HEK293T (cell line): ENCODE measurements around the gene PARP8.

Experiments
- ARNT ChIP-seq: fragments of 450-650 bp; IDR thresholded peaks from 2 replicates; pipeline ENCODE4 v1.6.1; 2017; ENCODE audit warnings: mild to moderate bottlenecking
- FOXA1 ChIP-seq: fragments of 450-650 bp; IDR thresholded peaks from 2 replicates; pipeline ENCODE4 v1.6.1; 2016; ENCODE audit warnings: mild to moderate bottlenecking
- FOXK2 ChIP-seq: fragments of 450-650 bp; IDR thresholded peaks from 2 replicates; pipeline ENCODE4 v1.6.1; 2016; ENCODE audit warnings: mild to moderate bottlenecking
- LEF1 ChIP-seq: fragments of 450-650 bp; IDR thresholded peaks from 2 replicates; pipeline ENCODE4 v1.6.1; 2017; ENCODE audit warnings: mild to moderate bottlenecking, borderline replicate concordance
- NFRKB ChIP-seq: fragments of 450-650 bp; IDR thresholded peaks from 2 replicates; pipeline ENCODE4 v1.6.1; 2016; ENCODE audit warnings: mild to moderate bottlenecking, moderate library complexity
- ZNF384 ChIP-seq: fragments of 450-650 bp; IDR thresholded peaks from 2 replicates; pipeline ENCODE4 v1.6.1; 2016

DNA sequence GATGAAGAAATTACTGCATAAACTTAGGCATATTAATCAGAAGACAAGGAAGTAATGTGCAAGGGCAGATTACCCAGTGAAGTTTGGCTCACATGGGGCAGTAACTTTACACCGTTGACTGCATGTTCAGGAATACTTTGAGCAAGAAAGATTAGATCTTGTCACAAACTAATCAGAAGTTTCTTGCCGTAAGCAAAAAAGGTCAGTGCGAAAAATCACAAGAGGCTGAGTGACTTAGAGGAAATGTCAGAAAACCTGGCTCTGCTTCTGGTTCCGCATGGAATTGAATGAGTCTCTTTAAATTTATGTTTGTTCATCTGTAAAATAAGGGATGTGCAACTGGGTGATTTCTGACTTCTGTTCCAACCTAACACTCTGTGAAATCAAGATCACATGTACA lies 64.4 kb downstream of the PARP8 start:
- TF ChIP-seq ZNF384 (no peak), ARNT (no peak), FOXK2 (no peak), LEF1 (no peak), NFRKB (no peak), FOXA1 (no peak)
